H1 (cell line): ENCODE results near the gene LIMA1.

Source experiments
- CEBPB ChIP-seq: IDR thresholded peaks from 2 replicates; pipeline ENCODE4 v1.6.1; 2012; ENCODE audit warnings: low read depth, low read length
- CREB1 ChIP-seq: IDR thresholded peaks from 2 replicates; pipeline ENCODE4 v1.6.1; 2012; ENCODE audit warnings: inconsistent platforms
- GABPA ChIP-seq: IDR thresholded peaks from 2 replicates; pipeline ENCODE4 v1.6.1; 2011; ENCODE audit warnings: mild to moderate bottlenecking, low read length, moderate library complexity, borderline replicate concordance; ENCODE audit not compliant: insufficient read depth
- JUND ChIP-seq: IDR thresholded peaks from 2 replicates; pipeline ENCODE4 v1.6.1; 2011; ENCODE audit warnings: mild to moderate bottlenecking, improper control_type of control experiment, low read length
- POLR2A ChIP-seq, 2 experiments: IDR thresholded peaks; 1 replicate in 1 of 2; 2 replicates in 1 of 2; pipeline ENCODE4 v1.6.1; 2011; ENCODE audit warnings: low read depth in 2 of 2, low read length in 2 of 2, mild to moderate bottlenecking in 2 of 2; ENCODE audit errors: control extremely low read depth in 1 of 2
- SIN3A ChIP-seq, 2 experiments: IDR thresholded peaks in 1 of 2; conservative IDR thresholded peaks in 1 of 2; 2 replicates each; pipeline ENCODE4 v1.6.1; 2011 to 2012; ENCODE audit warnings: low read length in 2 of 2, improper control_type of control experiment in 1 of 2, low read depth in 1 of 2, mild to moderate bottlenecking in 1 of 2
- SP2 ChIP-seq: IDR thresholded peaks from 2 replicates; pipeline ENCODE4 v1.6.1; 2012; ENCODE audit warnings: mild to moderate bottlenecking, low read length, inconsistent platforms
- SUZ12 ChIP-seq: fragments of 200-600 bp; sonication (generic); IDR thresholded peaks from 2 replicates; pipeline ENCODE4 v1.6.1; 2012; ENCODE audit warnings: mild to moderate bottlenecking, inconsistent platforms, low read length, moderate library complexity, mixed read lengths
- TCF12 ChIP-seq: IDR thresholded peaks from 2 replicates; pipeline ENCODE4 v1.6.1; 2011; ENCODE audit warnings: low read depth, mild to moderate bottlenecking, low read length
- YY1 ChIP-seq: IDR thresholded peaks from 2 replicates; pipeline ENCODE4 v1.6.1; 2011; ENCODE audit warnings: low read depth, mild to moderate bottlenecking, low read length
- TF ChIP-seq, protein P1 (sequence below), 3 experiments: IDR thresholded peaks; 1 replicate in 2 of 3; 2 replicates in 1 of 3; pipeline versions ENCODE4 v1.5.1 to v1.6.1; 2011; ENCODE audit warnings: low read length in 3 of 3, mild to moderate bottlenecking in 3 of 3, inconsistent platforms in 2 of 3, low read depth in 1 of 3, moderate library complexity in 1 of 3; ENCODE audit not compliant: insufficient read depth in 1 of 3; ENCODE audit errors: control extremely low read depth in 1 of 3

DNA sequence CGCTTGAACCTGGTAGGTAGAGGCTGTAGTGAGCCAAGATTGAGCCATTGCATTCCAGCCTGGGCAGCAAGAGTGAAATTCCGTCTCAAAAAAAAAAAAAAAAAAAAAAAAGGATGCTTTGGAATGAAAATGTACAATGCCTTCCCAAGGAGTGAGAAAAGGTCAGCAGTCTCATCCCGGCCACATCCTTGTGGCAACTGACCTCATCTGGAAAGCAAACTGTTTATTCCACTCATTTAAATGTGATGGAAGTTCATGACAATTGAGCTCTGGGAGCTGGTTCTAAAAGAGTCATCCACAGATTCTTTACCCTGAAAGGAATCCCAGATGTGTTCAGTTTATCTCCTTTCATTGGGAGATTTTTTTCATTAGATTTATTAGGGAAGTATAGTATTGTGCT is 19.4 kb upstream of the LIMA1 start:
- TF ChIP-seq POLR2A (IDR thresholded peaks at IDR 0.05; ENCODE audit: control extremely low read depth in 1 of 2, low read depth in 2 of 2, low read length in 2 of 2) (no peak), SP2 (no peak), SIN3A (conservative IDR thresholded peaks at IDR 0.05 in 1 of 2, IDR thresholded peaks at IDR 0.05 in 1 of 2; ENCODE audit: low read depth in 1 of 2, low read length in 2 of 2) (no peak), CEBPB (no peak), TCF12 (no peak), SUZ12 (no peak), YY1 (no peak), JUND (no peak), GABPA (no peak), CREB1 (no peak)
- TF ChIP-seq, protein P1, sequence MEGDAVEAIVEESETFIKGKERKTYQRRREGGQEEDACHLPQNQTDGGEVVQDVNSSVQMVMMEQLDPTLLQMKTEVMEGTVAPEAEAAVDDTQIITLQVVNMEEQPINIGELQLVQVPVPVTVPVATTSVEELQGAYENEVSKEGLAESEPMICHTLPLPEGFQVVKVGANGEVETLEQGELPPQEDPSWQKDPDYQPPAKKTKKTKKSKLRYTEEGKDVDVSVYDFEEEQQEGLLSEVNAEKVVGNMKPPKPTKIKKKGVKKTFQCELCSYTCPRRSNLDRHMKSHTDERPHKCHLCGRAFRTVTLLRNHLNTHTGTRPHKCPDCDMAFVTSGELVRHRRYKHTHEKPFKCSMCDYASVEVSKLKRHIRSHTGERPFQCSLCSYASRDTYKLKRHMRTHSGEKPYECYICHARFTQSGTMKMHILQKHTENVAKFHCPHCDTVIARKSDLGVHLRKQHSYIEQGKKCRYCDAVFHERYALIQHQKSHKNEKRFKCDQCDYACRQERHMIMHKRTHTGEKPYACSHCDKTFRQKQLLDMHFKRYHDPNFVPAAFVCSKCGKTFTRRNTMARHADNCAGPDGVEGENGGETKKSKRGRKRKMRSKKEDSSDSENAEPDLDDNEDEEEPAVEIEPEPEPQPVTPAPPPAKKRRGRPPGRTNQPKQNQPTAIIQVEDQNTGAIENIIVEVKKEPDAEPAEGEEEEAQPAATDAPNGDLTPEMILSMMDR (IDR thresholded peaks at IDR 0.05; ENCODE audit: control extremely low read depth in 1 of 3, insufficient read depth in 1 of 3, low read depth in 1 of 3, low read length in 3 of 3) = no peak
